Loucy (cell line): ENCODE data around the gene CC2D1A.

Source experiments
- EZH2phosphoT487 ChIP-seq: fragments of 200-600 bp; IDR thresholded peaks from 2 replicates; pipeline ENCODE4 v1.6.1; 2018; ENCODE audit warnings: antibody characterized with exemption, mild to moderate bottlenecking, moderate library complexity, borderline replicate concordance
- TF ChIP-seq, protein P1 (sequence below): fragments of 200-600 bp; sonication (generic); conservative IDR thresholded peaks from 2 replicates; pipeline ENCODE4 v1.5.1; 2014; ENCODE audit warnings: mild to moderate bottlenecking, antibody characterized with exemption, low read length

- TF ChIP-seq, protein P1, sequence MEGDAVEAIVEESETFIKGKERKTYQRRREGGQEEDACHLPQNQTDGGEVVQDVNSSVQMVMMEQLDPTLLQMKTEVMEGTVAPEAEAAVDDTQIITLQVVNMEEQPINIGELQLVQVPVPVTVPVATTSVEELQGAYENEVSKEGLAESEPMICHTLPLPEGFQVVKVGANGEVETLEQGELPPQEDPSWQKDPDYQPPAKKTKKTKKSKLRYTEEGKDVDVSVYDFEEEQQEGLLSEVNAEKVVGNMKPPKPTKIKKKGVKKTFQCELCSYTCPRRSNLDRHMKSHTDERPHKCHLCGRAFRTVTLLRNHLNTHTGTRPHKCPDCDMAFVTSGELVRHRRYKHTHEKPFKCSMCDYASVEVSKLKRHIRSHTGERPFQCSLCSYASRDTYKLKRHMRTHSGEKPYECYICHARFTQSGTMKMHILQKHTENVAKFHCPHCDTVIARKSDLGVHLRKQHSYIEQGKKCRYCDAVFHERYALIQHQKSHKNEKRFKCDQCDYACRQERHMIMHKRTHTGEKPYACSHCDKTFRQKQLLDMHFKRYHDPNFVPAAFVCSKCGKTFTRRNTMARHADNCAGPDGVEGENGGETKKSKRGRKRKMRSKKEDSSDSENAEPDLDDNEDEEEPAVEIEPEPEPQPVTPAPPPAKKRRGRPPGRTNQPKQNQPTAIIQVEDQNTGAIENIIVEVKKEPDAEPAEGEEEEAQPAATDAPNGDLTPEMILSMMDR = no peak
- no peak for TF ChIP-seq EZH2phosphoT487
Observed at GRCh38 chr19:13968383-13968935, 62.5 kb downstream of the CC2D1A start.
